ENCODE measurements around the gene SLC4A3.

The SLC4A3 gene

GRCh38 chr2:219619235-219619634 is 8.2 kb upstream of the SLC4A3 start:
- no peak for TF ChIP-seq ZNF274 (IDR thresholded peaks at IDR 0.05; ENCODE audit: low read depth, low read length)
- no peak overlapping the region for H3K4me3 ChIP-seq (ENCODE audit: low read length)

- no peak overlapping the region for H3K4me3 ChIP-seq (ENCODE audit: low read length)
- no peak for TF ChIP-seq ZNF274 (IDR thresholded peaks at IDR 0.05; ENCODE audit: low read depth, low read length)
Observed at GRCh38 chr2:219620546-219620945, 6.9 kb upstream of the SLC4A3 start.

DNA sequence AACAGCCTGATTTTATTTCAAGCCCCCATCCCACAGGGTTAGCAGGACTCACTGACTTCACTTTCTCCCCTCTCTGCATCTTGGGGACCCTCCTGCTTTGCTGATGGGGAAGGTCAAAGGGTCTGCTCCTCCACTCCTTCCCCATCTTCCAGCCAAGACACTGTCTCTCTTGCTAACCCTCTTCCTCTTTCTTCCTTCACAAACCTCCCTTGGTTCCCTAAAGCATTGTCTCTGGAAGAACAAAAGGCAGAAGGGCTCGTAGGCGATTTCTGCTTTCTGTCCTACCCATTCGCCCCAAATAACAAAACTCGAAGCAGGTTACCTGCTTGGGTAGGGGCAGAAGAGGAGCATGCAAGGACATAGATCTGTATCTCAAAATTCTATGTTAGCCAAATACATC is 5.5 kb upstream of the SLC4A3 start:
- TF ChIP-seq ZNF274 (IDR thresholded peaks at IDR 0.05; ENCODE audit: low read depth, low read length): no peak
- no peak overlapping the region for H3K4me3 ChIP-seq (ENCODE audit: low read length)

GRCh38 chr2:219622472-219622871 is 5.0 kb upstream of the SLC4A3 start:
- TF ChIP-seq ZNF274 (IDR thresholded peaks at IDR 0.05; ENCODE audit: low read depth, low read length): no peak
- H3K4me3 ChIP-seq (ENCODE audit: low read length): no peak overlapping the region

- no peak overlapping the region for H3K4me3 ChIP-seq (ENCODE audit: low read length)
- TF ChIP-seq ZNF274 (IDR thresholded peaks at IDR 0.05; ENCODE audit: low read depth, low read length): no peak
Observed at GRCh38 chr2:219624565-219624964, 2.9 kb upstream of the SLC4A3 start.

GRCh38 chr2:219625179-219625578 is 2.3 kb upstream of the SLC4A3 start:
- TF ChIP-seq ZNF274 (IDR thresholded peaks at IDR 0.05; ENCODE audit: low read depth, low read length): no peak
- no peak overlapping the region for H3K4me3 ChIP-seq (ENCODE audit: low read length)

GRCh38 chr2:219626540-219626939 is 890 bp upstream of the SLC4A3 start:
- H3K4me3 ChIP-seq (ENCODE audit: low read length): no peak overlapping the region
- no peak for TF ChIP-seq ZNF274 (IDR thresholded peaks at IDR 0.05; ENCODE audit: low read depth, low read length)

- no peak for TF ChIP-seq ZNF274 (IDR thresholded peaks at IDR 0.05; ENCODE audit: low read depth, low read length)
- H3K4me3 ChIP-seq (ENCODE audit: low read length): no peak overlapping the region
Observed at GRCh38 chr2:219628235-219628985, 980 bp downstream of the SLC4A3 start.

DNA sequence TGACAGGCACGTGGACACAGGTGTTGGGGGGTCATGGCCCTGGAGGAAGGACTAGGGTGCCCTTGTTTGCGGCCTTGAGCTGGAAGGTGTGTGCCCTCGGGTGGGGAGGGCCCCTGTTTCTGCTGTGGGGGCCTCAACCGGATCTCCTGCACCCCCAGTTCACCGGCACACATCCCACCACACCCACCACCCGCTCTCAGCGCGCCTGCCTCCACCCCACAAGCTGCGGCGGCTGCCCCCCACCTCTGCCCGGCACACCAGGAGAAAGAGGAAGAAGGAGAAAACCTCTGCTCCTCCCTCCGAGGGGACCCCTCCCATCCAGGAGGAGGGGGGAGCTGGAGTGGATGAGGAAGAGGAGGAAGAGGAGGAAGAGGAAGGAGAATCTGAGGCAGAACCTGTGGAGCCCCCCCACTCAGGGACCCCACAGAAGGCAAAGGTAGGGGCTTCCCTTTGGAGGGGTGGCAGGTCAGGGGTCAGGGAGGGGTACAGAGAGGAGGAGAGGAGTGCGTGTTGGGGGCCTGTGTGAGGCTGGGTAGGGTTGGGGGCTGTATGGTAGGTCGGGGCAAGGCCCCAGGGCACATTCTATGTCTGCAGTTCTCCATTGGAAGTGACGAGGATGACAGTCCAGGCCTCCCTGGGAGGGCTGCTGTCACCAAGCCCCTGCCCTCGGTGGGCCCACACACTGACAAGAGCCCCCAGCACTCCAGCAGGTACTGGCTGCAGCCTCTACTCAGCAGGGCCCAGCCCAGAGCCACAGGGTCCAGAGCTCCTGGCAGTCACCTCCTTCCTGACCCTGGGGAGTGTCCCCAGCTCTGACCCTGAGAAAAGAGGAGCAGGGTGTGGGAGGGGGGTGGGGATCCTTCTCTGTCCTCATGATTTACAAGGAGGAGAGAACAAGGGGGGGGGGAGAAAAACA is 1.8 kb downstream of the SLC4A3 start:
- H3K4me3 ChIP-seq (ENCODE audit: low read length): no peak overlapping the region
- TF ChIP-seq ZNF274 (IDR thresholded peaks at IDR 0.05; ENCODE audit: low read depth, low read length): no peak

- no peak for TF ChIP-seq ZNF274 (IDR thresholded peaks at IDR 0.05; ENCODE audit: low read depth, low read length)
- H3K4me3 ChIP-seq (ENCODE audit: low read length): no peak overlapping the region
Observed at GRCh38 chr2:219629976-219630695, 2.7 kb downstream of the SLC4A3 start.

GRCh38 chr2:219630770-219631405 is 3.5 kb downstream of the SLC4A3 start:
- no peak for TF ChIP-seq ZNF274 (IDR thresholded peaks at IDR 0.05; ENCODE audit: low read depth, low read length)

GRCh38 chr2:219631406-219631891 is 4.0 kb downstream of the SLC4A3 start:
- no peak overlapping the region for H3K4me3 ChIP-seq (ENCODE audit: low read length)
- TF ChIP-seq ZNF274 (IDR thresholded peaks at IDR 0.05; ENCODE audit: low read depth, low read length): no peak

More at GRCh38 chr2:219630770-219631405, 3.5 kb downstream of the SLC4A3 start:
- no peak overlapping the region for H3K4me3 ChIP-seq (ENCODE audit: low read length)

DNA sequence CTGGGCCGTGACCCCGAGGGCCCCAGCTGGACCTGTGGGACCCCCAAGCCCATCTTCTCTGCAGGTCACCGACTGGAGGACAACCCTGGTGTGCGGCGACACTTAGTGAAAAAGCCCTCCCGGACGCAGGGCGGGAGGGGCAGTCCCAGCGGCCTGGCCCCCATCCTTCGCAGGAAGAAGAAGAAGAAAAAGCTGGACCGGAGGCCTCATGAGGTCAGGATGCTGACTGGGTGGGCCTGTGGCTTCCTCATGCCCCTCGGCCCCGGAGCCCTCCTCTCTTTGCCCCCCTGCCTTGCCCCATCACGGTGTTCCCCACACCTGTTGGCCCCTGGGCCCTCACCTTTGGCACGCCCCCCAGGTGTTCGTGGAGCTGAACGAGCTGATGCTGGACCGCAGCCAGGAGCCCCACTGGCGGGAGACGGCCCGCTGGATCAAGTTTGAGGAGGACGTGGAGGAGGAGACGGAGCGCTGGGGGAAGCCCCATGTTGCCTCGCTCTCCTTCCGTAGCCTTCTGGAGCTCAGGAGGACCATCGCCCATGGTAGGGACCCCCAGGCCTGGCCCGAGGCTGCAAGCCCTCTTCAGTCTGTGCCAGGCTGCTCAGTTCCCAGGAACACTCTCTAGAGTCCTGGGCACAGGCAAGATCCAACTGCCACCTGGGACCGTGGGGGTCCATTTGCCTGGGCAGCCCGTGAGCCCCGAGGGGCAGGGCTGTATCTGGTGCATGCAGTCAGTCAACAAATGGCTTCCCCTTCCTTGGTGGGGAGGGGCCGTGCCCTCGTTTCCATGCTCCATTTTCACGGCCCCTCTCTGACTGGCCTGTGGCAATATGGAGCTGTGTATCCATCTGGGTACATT is 4.7 kb downstream of the SLC4A3 start:
- no peak overlapping the region for H3K4me3 ChIP-seq (ENCODE audit: low read length)
- no peak for TF ChIP-seq ZNF274 (IDR thresholded peaks at IDR 0.05; ENCODE audit: low read depth, low read length)
